H1 (cell line): ENCODE results near the gene TXNDC8. TPM values are rescaled to one million over a fixed set of nuclear protein-coding genes. Genes with fewer than 3 reads are reported as not detected.

Experiments used
- RAD21 ChIP-seq, 2 experiments: IDR thresholded peaks in 1 of 2; conservative IDR thresholded peaks in 1 of 2; 2 replicates each; pipeline ENCODE4 v1.6.1; 2011; ENCODE audit warnings: low read depth in 2 of 2, low read length in 2 of 2, improper control_type of control experiment in 1 of 2, inconsistent platforms in 1 of 2, mild to moderate bottlenecking in 1 of 2, moderate library complexity in 1 of 2
- YY1 ChIP-seq: IDR thresholded peaks from 2 replicates; pipeline ENCODE4 v1.6.1; 2011; ENCODE audit warnings: low read depth, mild to moderate bottlenecking, low read length
- polyA plus RNA-seq, 7 experiments: library from polyadenylated mRNA; depleted of rRNA in 3 of 7; stranded (reverse) in 5 of 7; unstranded in 2 of 7; fragments of >200 nt in 5 of 7; fragments of 200-250 nt in 2 of 7; gene quantifications; 1 replicate in 5 of 7; 2 replicates in 1 of 7; 4 replicates in 1 of 7; pipeline versions ENCODE4 v1.2.1 to v1.2.3, GENCODE V29; 2011 to 2013; ENCODE audit warnings: missing spikeins in 2 of 7, mixed read lengths in 2 of 7
- total RNA-seq: library from RNA; stranded (reverse); fragmentation: NEBNext Ultra II Directional; extraction: Animal tissue kit (Norgen Biotek cat#: 25700); gene quantifications from 2 replicates; pipeline ENCODE4 v1.2.1, GENCODE V29; 2021
- TF ChIP-seq, protein P1 (sequence below): fragments of 300-600 bp; sonication (generic); IDR thresholded peaks from 2 replicates; pipeline ENCODE4 v1.7.1; 2012; ENCODE audit warnings: low read length, moderate library complexity, mild to moderate bottlenecking, inconsistent platforms; ENCODE audit not compliant: insufficient replicate concordance

TXNDC8 gene
- total and polyA plus RNA-seq, 2 of the 8 experiments (the other 6 are each of a cell fraction or from before 2014, with no cell fraction given): not detected

- TF ChIP-seq, protein P1, sequence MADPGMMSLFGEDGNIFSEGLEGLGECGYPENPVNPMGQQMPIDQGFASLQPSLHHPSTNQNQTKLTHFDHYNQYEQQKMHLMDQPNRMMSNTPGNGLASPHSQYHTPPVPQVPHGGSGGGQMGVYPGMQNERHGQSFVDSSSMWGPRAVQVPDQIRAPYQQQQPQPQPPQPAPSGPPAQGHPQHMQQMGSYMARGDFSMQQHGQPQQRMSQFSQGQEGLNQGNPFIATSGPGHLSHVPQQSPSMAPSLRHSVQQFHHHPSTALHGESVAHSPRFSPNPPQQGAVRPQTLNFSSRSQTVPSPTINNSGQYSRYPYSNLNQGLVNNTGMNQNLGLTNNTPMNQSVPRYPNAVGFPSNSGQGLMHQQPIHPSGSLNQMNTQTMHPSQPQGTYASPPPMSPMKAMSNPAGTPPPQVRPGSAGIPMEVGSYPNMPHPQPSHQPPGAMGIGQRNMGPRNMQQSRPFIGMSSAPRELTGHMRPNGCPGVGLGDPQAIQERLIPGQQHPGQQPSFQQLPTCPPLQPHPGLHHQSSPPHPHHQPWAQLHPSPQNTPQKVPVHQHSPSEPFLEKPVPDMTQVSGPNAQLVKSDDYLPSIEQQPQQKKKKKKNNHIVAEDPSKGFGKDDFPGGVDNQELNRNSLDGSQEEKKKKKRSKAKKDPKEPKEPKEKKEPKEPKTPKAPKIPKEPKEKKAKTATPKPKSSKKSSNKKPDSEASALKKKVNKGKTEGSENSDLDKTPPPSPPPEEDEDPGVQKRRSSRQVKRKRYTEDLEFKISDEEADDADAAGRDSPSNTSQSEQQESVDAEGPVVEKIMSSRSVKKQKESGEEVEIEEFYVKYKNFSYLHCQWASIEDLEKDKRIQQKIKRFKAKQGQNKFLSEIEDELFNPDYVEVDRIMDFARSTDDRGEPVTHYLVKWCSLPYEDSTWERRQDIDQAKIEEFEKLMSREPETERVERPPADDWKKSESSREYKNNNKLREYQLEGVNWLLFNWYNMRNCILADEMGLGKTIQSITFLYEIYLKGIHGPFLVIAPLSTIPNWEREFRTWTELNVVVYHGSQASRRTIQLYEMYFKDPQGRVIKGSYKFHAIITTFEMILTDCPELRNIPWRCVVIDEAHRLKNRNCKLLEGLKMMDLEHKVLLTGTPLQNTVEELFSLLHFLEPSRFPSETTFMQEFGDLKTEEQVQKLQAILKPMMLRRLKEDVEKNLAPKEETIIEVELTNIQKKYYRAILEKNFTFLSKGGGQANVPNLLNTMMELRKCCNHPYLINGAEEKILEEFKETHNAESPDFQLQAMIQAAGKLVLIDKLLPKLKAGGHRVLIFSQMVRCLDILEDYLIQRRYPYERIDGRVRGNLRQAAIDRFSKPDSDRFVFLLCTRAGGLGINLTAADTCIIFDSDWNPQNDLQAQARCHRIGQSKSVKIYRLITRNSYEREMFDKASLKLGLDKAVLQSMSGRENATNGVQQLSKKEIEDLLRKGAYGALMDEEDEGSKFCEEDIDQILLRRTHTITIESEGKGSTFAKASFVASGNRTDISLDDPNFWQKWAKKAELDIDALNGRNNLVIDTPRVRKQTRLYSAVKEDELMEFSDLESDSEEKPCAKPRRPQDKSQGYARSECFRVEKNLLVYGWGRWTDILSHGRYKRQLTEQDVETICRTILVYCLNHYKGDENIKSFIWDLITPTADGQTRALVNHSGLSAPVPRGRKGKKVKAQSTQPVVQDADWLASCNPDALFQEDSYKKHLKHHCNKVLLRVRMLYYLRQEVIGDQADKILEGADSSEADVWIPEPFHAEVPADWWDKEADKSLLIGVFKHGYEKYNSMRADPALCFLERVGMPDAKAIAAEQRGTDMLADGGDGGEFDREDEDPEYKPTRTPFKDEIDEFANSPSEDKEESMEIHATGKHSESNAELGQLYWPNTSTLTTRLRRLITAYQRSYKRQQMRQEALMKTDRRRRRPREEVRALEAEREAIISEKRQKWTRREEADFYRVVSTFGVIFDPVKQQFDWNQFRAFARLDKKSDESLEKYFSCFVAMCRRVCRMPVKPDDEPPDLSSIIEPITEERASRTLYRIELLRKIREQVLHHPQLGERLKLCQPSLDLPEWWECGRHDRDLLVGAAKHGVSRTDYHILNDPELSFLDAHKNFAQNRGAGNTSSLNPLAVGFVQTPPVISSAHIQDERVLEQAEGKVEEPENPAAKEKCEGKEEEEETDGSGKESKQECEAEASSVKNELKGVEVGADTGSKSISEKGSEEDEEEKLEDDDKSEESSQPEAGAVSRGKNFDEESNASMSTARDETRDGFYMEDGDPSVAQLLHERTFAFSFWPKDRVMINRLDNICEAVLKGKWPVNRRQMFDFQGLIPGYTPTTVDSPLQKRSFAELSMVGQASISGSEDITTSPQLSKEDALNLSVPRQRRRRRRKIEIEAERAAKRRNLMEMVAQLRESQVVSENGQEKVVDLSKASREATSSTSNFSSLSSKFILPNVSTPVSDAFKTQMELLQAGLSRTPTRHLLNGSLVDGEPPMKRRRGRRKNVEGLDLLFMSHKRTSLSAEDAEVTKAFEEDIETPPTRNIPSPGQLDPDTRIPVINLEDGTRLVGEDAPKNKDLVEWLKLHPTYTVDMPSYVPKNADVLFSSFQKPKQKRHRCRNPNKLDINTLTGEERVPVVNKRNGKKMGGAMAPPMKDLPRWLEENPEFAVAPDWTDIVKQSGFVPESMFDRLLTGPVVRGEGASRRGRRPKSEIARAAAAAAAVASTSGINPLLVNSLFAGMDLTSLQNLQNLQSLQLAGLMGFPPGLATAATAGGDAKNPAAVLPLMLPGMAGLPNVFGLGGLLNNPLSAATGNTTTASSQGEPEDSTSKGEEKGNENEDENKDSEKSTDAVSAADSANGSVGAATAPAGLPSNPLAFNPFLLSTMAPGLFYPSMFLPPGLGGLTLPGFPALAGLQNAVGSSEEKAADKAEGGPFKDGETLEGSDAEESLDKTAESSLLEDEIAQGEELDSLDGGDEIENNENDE: no peak
- no peak for TF ChIP-seq RAD21 (IDR thresholded peaks at IDR 0.05 in 1 of 2, conservative IDR thresholded peaks at IDR 0.05 in 1 of 2; ENCODE audit: low read depth in 2 of 2, low read length in 2 of 2)
- no peak for TF ChIP-seq YY1
These were observed 4.9 kb downstream of the TXNDC8 start (continued) for GRCh38 chr9:110332766-110333165.
